GM12801 (cell line): ENCODE results near the gene PPP6R3.

Experiments
- CTCF ChIP-seq: IDR thresholded peaks from one replicate; pipeline ENCODE4 v1.5.1; 2011; ENCODE audit warnings: control low read depth; ENCODE audit not compliant: insufficient read length; ENCODE audit errors: extremely low read depth

The PPP6R3 gene

GRCh38 chr11:68536706-68537105, 76.2 kb downstream of the PPP6R3 start:
- TF ChIP-seq CTCF: no peak

- TF ChIP-seq CTCF: no peak
Observed at GRCh38 chr11:68538025-68538424, 77.5 kb downstream of the PPP6R3 start.

- TF ChIP-seq CTCF: no peak
Observed at GRCh38 chr11:68539395-68539794, 78.8 kb downstream of the PPP6R3 start.

GRCh38 chr11:68541116-68541515, 80.6 kb downstream of the PPP6R3 start:
- no peak for TF ChIP-seq CTCF

GRCh38 chr11:68541991-68542390, 81.4 kb downstream of the PPP6R3 start:
- TF ChIP-seq CTCF: no peak

GRCh38 chr11:68542617-68543016, 82.1 kb downstream of the PPP6R3 start:
- TF ChIP-seq CTCF: no peak

GRCh38 chr11:68543594-68543993, 83.0 kb downstream of the PPP6R3 start:
- no peak for TF ChIP-seq CTCF

GRCh38 chr11:68545347-68545746, 84.8 kb downstream of the PPP6R3 start:
- TF ChIP-seq CTCF: no peak
